Mesendoderm (in vitro differentiated cells): ENCODE data around the gene SCFD2.

Experiments used
- DNase-seq: peaks from one replicate; pipeline ENCODE4 v3.0.0; 2013
- H2AK5ac ChIP-seq: 2 replicates; pipeline ENCODE4 v1.6.1; 2013; ENCODE audit warnings: low read length, inconsistent platforms
- H2BK120ac ChIP-seq: 2 replicates; pipeline ENCODE4 v1.6.1; 2013; ENCODE audit warnings: low read depth, mild to moderate bottlenecking, low read length, moderate library complexity, mixed read lengths
- H2BK15ac ChIP-seq: replicated peaks from 2 replicates; pipeline ENCODE4 v1.6.1; 2013; ENCODE audit warnings: low read depth, mild to moderate bottlenecking, moderate library complexity
- H2BK5ac ChIP-seq: 2 replicates; pipeline ENCODE4 v1.6.1; 2013; ENCODE audit warnings: low read length, inconsistent platforms
- H3K18ac ChIP-seq: 2 replicates; pipeline ENCODE4 v1.6.1; 2013; ENCODE audit warnings: mild to moderate bottlenecking, low read length, mixed read lengths
- H3K23ac ChIP-seq: one replicate; pipeline ENCODE4 v1.6.1; 2013; ENCODE audit warnings: low read length
- H3K27ac ChIP-seq: 2 replicates; pipeline ENCODE4 v1.5.1; 2013; ENCODE audit warnings: low read depth, mild to moderate bottlenecking, inconsistent platforms, low read length, moderate library complexity
- H3K27me3 ChIP-seq: 2 replicates; pipeline ENCODE4 v1.6.1; 2013; ENCODE audit warnings: low read length, control low read depth, mild to moderate bottlenecking, inconsistent platforms; ENCODE audit not compliant: insufficient read depth, poor library complexity
- H3K36me3 ChIP-seq: 2 replicates; pipeline ENCODE4 v1.6.1; 2013; ENCODE audit warnings: low read length, inconsistent platforms; ENCODE audit not compliant: control insufficient read depth, insufficient read depth
- H3K4ac ChIP-seq: one replicate; pipeline ENCODE4 v1.6.1; 2013; ENCODE audit warnings: low read depth, mild to moderate bottlenecking, low read length, moderate library complexity
- H3K4me1 ChIP-seq: 2 replicates; pipeline ENCODE4 v1.6.1; 2013; ENCODE audit warnings: low read depth, low read length, inconsistent platforms; ENCODE audit not compliant: control insufficient read depth
- H3K4me2 ChIP-seq: 2 replicates; pipeline ENCODE4 v1.6.1; 2013; ENCODE audit warnings: low read length
- H3K4me3 ChIP-seq: 2 replicates; pipeline ENCODE4 v1.5.1; 2013; ENCODE audit warnings: mild to moderate bottlenecking, low read length
- H3K56ac ChIP-seq: one replicate; pipeline ENCODE4 v1.6.1; 2013; ENCODE audit warnings: low read length
- H3K79me1 ChIP-seq: 2 replicates; pipeline ENCODE4 v1.6.1; 2013; ENCODE audit warnings: low read length, inconsistent platforms
- H3K79me2 ChIP-seq: 2 replicates; pipeline ENCODE4 v1.6.1; 2013; ENCODE audit warnings: mild to moderate bottlenecking, low read length; ENCODE audit not compliant: control insufficient read depth, insufficient read depth
- H3K9ac ChIP-seq: 2 replicates; pipeline ENCODE4 v1.6.1; 2013; ENCODE audit warnings: low read length, inconsistent platforms
- H4K5ac ChIP-seq: one replicate; pipeline ENCODE4 v1.6.1; 2013; ENCODE audit warnings: low read length
- H4K8ac ChIP-seq: one replicate; pipeline ENCODE4 v1.6.1; 2013; ENCODE audit warnings: low read depth, mild to moderate bottlenecking, control low read depth, low read length, moderate library complexity
- WGBS: extraction: QIAGEN DNeasy Blood & Tissue Kit; methylation state at CpG from one replicate; pipeline ENCODE4 v1.1.7; 2013; ENCODE audit warnings: low lambda C conversion rate, missing lambda C conversion rate; ENCODE audit not compliant: insufficient coverage; ENCODE audit errors: extremely low coverage; 5-methylcytosine and 5-hydroxymethylcytosine counted together

The SCFD2 gene

GRCh38 chr4:53055716-53056403 is 310.0 kb downstream of the SCFD2 start:
- no CpG with 5 or more reads among the region's 5 CpGs for WGBS
- Histone ChIP-seq H2BK120ac (no peak overlapping the region), H2BK15ac (no peak overlapping the region), H3K27me3 (no peaks in the 10 kb centered on the region), H3K27ac (no peak overlapping the region), H3K79me1 (no peaks in the 10 kb centered on the region), H3K4me1 (no peaks in the 10 kb centered on the region), H3K18ac (no peak overlapping the region), H3K4me2 (no peak overlapping the region), H3K4me3 (no peak overlapping the region), H2BK5ac (no peak overlapping the region), H3K79me2 (no peaks in the 10 kb centered on the region), H3K9ac (no peak overlapping the region), H2AK5ac (no peak overlapping the region), H3K36me3 (no peaks in the 10 kb centered on the region), H4K5ac (no peak overlapping the region), H3K56ac (no peak overlapping the region), H3K4ac (no peak overlapping the region), H4K8ac (no peak overlapping the region), H3K23ac (no peak overlapping the region)
- no peak for DNase-seq

- Histone ChIP-seq H3K4ac (no peak overlapping the region), H2BK120ac (no peak overlapping the region), H3K79me2 (no peaks in the 10 kb centered on the region), H3K27me3 (no peaks in the 10 kb centered on the region), H3K4me1 (no peaks in the 10 kb centered on the region), H4K5ac (no peak overlapping the region), H2BK15ac (no peak overlapping the region), H3K27ac (no peak overlapping the region), H3K79me1 (no peaks in the 10 kb centered on the region), H2AK5ac (no peak overlapping the region), H3K18ac (no peak overlapping the region), H2BK5ac (no peak overlapping the region), H3K4me3 (no peak overlapping the region), H3K36me3 (no peaks in the 10 kb centered on the region), H3K56ac (no peak overlapping the region), H3K4me2 (no peak overlapping the region), H4K8ac (no peak overlapping the region), H3K9ac (no peak overlapping the region), H3K23ac (no peak overlapping the region)
- DNase-seq: no peak
- no CpG with 5 or more reads among the region's 2 CpGs for WGBS
These were observed 310.6 kb downstream of the SCFD2 start for GRCh38 chr4:53055274-53055673.

- H3K4ac ChIP-seq: no peak overlapping the region
- no peaks in the 10 kb centered on the region for H3K79me1 ChIP-seq
- H2BK120ac ChIP-seq: no peak overlapping the region
- H3K9ac ChIP-seq: no peak overlapping the region
- H3K18ac ChIP-seq: no peak overlapping the region
- no peak overlapping the region for H3K56ac ChIP-seq
- H2AK5ac ChIP-seq: no peak overlapping the region
- no peaks in the 10 kb centered on the region for H3K36me3 ChIP-seq
- H3K4me2 ChIP-seq: no peak overlapping the region
- H3K4me3 ChIP-seq: no peak overlapping the region
- H3K4me1 ChIP-seq: no peaks in the 10 kb centered on the region
- no peak overlapping the region for H4K8ac ChIP-seq
- H2BK15ac ChIP-seq: no peak overlapping the region
- H3K23ac ChIP-seq: no peak overlapping the region
- H3K27ac ChIP-seq: no peak overlapping the region
- no peak overlapping the region for H2BK5ac ChIP-seq
- H3K27me3 ChIP-seq: no peaks in the 10 kb centered on the region
- no peak overlapping the region for H4K5ac ChIP-seq
- no CpG with 5 or more reads among the region's 4 CpGs for WGBS
- H3K79me2 ChIP-seq: no peaks in the 10 kb centered on the region
- DNase-seq: no peak
These were observed 315.5 kb downstream of the SCFD2 start for GRCh38 chr4:53050361-53050774.

- no peak overlapping the region for H3K9ac ChIP-seq
- H4K5ac ChIP-seq: no peak overlapping the region
- no peak overlapping the region for H3K4me2 ChIP-seq
- H3K4me3 ChIP-seq: no peak overlapping the region
- WGBS: no CpG with 5 or more reads among the region's 1 CpG
- H3K18ac ChIP-seq: no peak overlapping the region
- no peaks in the 10 kb centered on the region for H3K79me2 ChIP-seq
- H2AK5ac ChIP-seq: no peak overlapping the region
- H3K79me1 ChIP-seq: no peaks in the 10 kb centered on the region
- no peak for DNase-seq
- no peak overlapping the region for H2BK5ac ChIP-seq
- no peaks in the 10 kb centered on the region for H3K36me3 ChIP-seq
- H4K8ac ChIP-seq: no peak overlapping the region
- H3K4me1 ChIP-seq: no peaks in the 10 kb centered on the region
- no peak overlapping the region for H2BK120ac ChIP-seq
- no peaks in the 10 kb centered on the region for H3K27me3 ChIP-seq
- no peak overlapping the region for H2BK15ac ChIP-seq
- no peak overlapping the region for H3K4ac ChIP-seq
- H3K56ac ChIP-seq: no peak overlapping the region
- no peak overlapping the region for H3K23ac ChIP-seq
- H3K27ac ChIP-seq: no peak overlapping the region
These were observed 316.3 kb downstream of the SCFD2 start for GRCh38 chr4:53049528-53049927.

GRCh38 chr4:53044651-53044960 is 321.3 kb downstream of the SCFD2 start:
- H2BK120ac ChIP-seq: no peak overlapping the region
- H3K4me3 ChIP-seq: no peak overlapping the region
- H3K36me3 ChIP-seq: no peaks in the 10 kb centered on the region
- no peak overlapping the region for H2AK5ac ChIP-seq
- H3K27ac ChIP-seq: no peak overlapping the region
- no peaks in the 10 kb centered on the region for H3K27me3 ChIP-seq
- H3K79me2 ChIP-seq: no peaks in the 10 kb centered on the region
- no peak overlapping the region for H2BK15ac ChIP-seq
- H3K9ac ChIP-seq: no peak overlapping the region
- no peaks in the 10 kb centered on the region for H3K4me1 ChIP-seq
- WGBS: no CpG with 5 or more reads among the region's 2 CpGs
- H3K4ac ChIP-seq: no peak overlapping the region
- DNase-seq: no peak
- H4K5ac ChIP-seq: no peak overlapping the region
- H3K56ac ChIP-seq: no peak overlapping the region
- H3K23ac ChIP-seq: no peak overlapping the region
- no peak overlapping the region for H3K4me2 ChIP-seq
- no peak overlapping the region for H3K18ac ChIP-seq
- no peak overlapping the region for H2BK5ac ChIP-seq
- H4K8ac ChIP-seq: no peak overlapping the region
- H3K79me1 ChIP-seq: no peaks in the 10 kb centered on the region
